Activated naive CD4-positive, alpha-beta T cell (primary cell): Measurements from ENCODE around the gene SMTNL2.
"Not testable (repeated sequence)": the region's sequence is repeated elsewhere in the genome, so short reads cannot be mapped to it uniquely, and the experiment has no call there.

Experiments
- DNase-seq, 4 experiments: peaks; one replicate each; lab custom pipeline; 2025; lab: John Stamatoyannopoulos, UW

SMTNL2 gene

GRCh38 chr17:4560421-4560820, 23.9 kb upstream of the SMTNL2 start, which contains the start of gene GGT6:
Gene GGT6, minus strand, starts transcription at chr17:4560577. Its CDS starts 56 bp downstream, at chr17:4560521.
- DNase-seq: no peak

DNA sequence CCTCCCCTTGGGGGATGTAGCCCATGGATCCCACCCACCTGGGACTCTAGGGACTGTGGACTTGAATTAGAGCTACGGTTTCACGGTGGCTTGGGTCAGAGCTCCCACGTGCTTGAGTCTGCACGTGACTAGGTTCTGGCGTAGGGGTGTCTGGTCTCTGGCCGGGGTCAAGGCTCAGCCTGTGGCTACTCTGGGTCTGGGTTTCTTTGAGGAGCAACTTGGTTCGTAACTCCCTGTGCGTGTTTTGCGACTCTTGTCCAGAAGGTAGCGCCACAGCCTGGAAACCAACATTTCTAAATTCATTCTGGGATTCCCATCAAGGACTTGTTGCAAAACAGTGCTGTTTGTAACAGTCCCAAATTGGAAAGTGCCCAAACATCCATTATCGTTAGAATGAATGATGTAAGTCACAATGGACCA, 23.5 kb upstream of the SMTNL2 start:
- no peak for DNase-seq

GRCh38 chr17:4562015-4562969, 22.0 kb upstream of the SMTNL2 start:
- no peak for DNase-seq

- DNase-seq: peak in 1 of 4 experiments; percentile 24
These were observed 18.9 kb upstream of the SMTNL2 start for GRCh38 chr17:4565209-4566141.

DNA sequence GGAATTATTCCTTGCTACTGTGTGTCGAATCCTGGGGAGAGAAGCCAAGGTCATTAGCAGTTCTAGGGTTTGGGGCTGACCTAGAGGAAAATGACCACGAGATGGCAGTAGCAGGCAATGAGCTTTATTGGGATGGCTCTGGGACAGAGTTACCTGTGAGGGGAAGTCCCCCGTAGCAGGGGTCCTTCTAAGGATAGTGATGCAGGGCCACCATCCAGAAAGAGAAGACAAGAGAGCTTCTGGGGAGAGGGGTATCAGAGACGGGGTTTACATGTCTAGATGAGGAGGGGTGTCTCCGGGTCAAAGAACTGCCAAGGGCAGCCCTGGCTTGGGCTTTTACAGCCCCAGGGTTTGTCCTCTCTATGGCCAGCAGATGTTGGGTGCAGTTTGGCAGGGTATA, 17.5 kb upstream of the SMTNL2 start:
- DNase-seq: no peak

- DNase-seq: no peak
These were observed 14.7 kb upstream of the SMTNL2 start for GRCh38 chr17:4569591-4569990.

GRCh38 chr17:4572131-4572530, 12.2 kb upstream of the SMTNL2 start:
- DNase-seq: no peak

GRCh38 chr17:4573115-4573514, 11.2 kb upstream of the SMTNL2 start:
- DNase-seq: no peak

DNA sequence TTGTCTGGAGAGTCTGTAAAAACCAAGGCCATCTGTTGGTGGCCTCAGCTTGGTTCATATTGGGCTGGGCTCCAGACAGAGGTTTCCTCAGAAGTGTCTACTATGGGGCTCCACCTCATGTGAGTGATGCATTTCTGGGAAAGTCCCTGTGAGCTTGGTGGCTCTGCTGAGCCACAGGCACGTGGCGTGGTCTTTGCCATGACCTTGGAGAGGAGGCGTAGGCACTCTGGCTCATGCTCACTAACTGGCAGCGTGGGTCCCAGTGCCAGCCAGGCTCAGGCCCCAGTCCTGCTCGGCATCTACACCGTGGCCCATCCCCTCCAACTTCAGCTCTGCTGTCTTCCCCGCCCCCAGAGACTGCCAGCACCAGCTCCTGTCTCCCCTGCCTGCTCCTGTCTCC, 10.7 kb upstream of the SMTNL2 start:
- DNase-seq: no peak

- DNase-seq: no peak
These were observed 9.8 kb upstream of the SMTNL2 start for GRCh38 chr17:4574448-4575045.

DNA sequence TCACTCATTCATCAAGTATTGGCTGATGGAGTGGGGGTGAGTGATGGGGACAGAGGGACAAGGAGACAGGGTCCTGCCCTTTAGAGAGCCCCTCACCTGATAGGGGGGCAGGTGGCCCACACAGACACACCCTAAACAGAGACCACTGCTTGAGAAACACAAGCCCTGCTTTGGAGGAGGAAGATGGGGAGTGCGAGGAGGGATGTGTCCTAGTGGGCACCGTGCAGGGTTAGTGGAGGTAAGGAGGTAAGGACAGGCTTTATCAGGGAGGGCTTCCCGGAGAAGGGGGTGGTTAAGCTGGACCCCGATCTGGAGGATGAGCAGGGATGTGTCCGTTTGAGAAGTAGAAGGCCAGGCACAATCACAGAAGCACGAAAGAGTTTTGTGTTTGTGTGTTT, 8.2 kb upstream of the SMTNL2 start:
- no peak for DNase-seq

- no peak for DNase-seq
These were observed 7.5 kb upstream of the SMTNL2 start for GRCh38 chr17:4576729-4577322.

- DNase-seq: no peak
These were observed 6.8 kb upstream of the SMTNL2 start for GRCh38 chr17:4577386-4577993.

GRCh38 chr17:4578349-4578748, 6.0 kb upstream of the SMTNL2 start:
- not testable (repeated sequence) for DNase-seq

GRCh38 chr17:4579678-4580077, 4.7 kb upstream of the SMTNL2 start:
- DNase-seq: no peak

DNA sequence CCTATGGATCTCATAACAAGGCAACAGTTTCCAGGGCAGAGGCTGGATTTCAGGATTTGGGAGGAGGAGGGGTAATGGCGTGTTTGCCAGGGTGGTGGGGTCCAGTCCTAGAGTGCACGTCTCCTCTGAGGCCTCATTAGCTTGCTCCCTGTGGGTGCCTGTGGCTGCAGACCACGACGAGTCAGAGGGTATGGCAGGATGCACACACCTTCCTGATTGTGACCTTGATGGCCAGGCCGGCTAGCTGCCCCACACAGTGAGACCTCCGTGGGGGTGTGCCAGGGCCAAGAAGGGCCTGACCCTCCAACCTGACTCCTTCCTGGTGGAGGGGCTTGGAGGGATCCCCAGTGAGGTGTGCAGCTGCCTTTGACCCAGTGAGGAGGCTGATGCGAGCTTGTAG, 4.0 kb upstream of the SMTNL2 start:
- no peak for DNase-seq

DNA sequence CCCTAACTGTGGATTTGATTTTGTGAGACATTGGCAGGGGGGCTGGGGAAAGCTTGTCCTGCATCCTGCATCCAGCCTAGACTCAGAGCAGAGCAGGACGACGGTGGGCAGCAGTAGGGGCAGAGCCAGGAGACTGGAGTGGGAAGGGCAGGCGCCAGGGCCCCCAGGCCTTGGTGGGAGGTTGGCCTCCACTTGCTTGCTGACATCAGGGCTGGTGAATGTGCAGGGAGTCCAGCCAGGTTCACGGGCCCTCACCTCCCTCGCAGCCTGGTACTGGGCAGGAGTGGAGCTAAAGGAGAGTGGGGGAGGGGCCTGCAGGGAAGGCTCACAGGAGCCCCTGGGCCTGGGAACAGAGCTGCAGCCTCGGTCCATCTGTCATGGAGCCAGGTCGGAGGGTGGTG, 2.2 kb upstream of the SMTNL2 start:
- DNase-seq: no peak

DNA sequence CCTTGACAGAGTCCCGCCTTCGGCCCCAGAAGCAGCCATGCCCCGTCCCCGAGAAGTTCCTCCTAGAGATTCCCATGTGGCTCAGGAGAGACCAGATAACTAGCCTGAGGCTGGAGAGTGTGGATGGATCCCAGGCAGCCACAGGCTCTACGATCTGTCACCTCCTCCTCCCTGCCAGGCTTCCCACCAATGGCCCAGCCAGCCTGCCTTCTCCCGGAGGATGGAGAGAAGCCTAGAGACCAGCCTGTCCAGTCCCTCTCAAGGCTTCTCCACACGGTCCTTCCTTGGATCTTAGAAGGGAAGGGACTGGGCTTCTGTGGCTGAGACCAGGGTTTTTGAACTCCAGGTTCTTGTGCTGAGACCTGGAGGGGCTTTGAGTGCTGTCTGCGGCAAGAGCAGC, 1.6 kb upstream of the SMTNL2 start:
- no peak for DNase-seq

GRCh38 chr17:4583206-4583605, 1.1 kb upstream of the SMTNL2 start:
- no peak for DNase-seq

GRCh38 chr17:4583782-4584100, 588 bp upstream of the SMTNL2 start:
- no peak for DNase-seq

GRCh38 chr17:4584917-4585637, 748 bp downstream of the SMTNL2 start:
- no peak for DNase-seq
